Dendritic cell treated with granulocyte-macrophage colony-stimulating factor and Interleukin-4, amounts not matched to agents 40 ng/mL and 50 ng/mL, for 4 days (primary cell): Measurements from ENCODE around the gene HCRTR1.

Experiments used
- H3K27ac Mint-ChIP-seq: one replicate; pipeline ENCODE4 v1.8.0; 2022; ENCODE audit warnings: mild to moderate bottlenecking, mixed read lengths
- H3K27me3 Mint-ChIP-seq: one replicate; pipeline ENCODE4 v1.8.0; 2022; ENCODE audit warnings: mild to moderate bottlenecking, mixed read lengths
- H3K36me3 Mint-ChIP-seq: one replicate; pipeline ENCODE4 v1.8.0; 2022; ENCODE audit warnings: low read depth, mixed read lengths
- H3K4me1 Mint-ChIP-seq: one replicate; pipeline ENCODE4 v1.8.0; 2022; ENCODE audit warnings: low read depth, mixed read lengths
- H3K4me3 Mint-ChIP-seq: one replicate; pipeline ENCODE4 v1.8.0; 2022; ENCODE audit warnings: mild to moderate bottlenecking, moderate library complexity, mixed read lengths
- H3K9me3 Mint-ChIP-seq: one replicate; pipeline ENCODE4 v1.8.0; 2022; ENCODE audit warnings: mixed read lengths
- intact Hi-C: fragments of 100-400 bp; cut with micrococcal nuclease; formaldehyde crosslinking; loops from one replicate; pipeline ENCODE4 v1.15.0; 2022

The HCRTR1 gene

DNA sequence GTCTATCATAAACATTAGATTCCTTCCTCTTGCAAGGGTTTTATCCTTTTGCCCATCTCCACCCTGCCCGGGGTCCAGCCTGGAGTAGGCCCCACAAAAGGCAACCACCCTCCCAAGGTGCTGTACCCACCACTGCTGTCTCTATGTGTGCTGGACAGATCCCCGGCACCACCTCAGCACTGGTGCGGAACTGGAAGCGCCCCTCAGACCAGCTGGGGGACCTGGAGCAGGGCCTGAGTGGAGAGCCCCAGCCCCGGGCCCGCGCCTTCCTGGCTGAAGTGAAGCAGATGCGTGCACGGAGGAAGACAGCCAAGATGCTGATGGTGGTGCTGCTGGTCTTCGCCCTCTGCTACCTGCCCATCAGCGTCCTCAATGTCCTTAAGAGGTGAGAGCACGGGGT is 5.9 kb downstream of the HCRTR1 start:
- intact Hi-C loops, result no loop called here
- Mint-ChIP-seq H3K27ac (peak overlapping the region; percentile 75), H3K9me3 (no peaks in the 10 kb centered on the region), H3K36me3 (peaks cover 15% of the 10 kb centered on the region), H3K4me1 (peaks cover 84% of the 10 kb centered on the region), H3K4me3 (no peak overlapping the region), H3K27me3 (peaks cover 14% of the 10 kb centered on the region)

DNA sequence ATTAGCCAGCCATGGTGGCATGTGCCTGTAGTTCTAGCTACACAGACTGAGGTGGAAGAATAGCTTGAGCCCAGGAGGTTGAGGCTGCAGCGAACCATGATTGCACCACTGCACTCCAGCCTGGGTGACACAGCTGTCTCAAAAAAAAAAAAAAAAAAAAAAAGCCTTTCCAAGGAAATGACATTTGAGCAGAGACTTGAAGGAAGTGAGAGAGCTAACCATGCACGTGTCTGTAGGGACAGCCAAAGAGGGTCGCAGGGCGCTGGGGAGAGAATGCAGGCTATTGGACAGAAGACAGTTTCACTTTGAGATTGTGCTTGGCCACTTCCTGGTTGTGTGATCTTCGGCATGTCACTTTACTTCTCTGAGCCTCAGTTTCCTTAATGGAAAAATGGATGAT is 6.8 kb downstream of the HCRTR1 start:
- Mint-ChIP-seq H3K4me3 (no peak overlapping the region), H3K36me3 (peaks cover 25% of the 10 kb centered on the region), H3K27me3 (peaks cover 4% of the 10 kb centered on the region), H3K27ac (peak overlapping the region; percentile 75), H3K4me1 (peaks cover 76% of the 10 kb centered on the region), H3K9me3 (no peaks in the 10 kb centered on the region)
- intact Hi-C loops, result loop anchor here (2.0 kb wide), 1 partner anchor 20 kb away; the partner anchor contains the start of gene PEF1

DNA sequence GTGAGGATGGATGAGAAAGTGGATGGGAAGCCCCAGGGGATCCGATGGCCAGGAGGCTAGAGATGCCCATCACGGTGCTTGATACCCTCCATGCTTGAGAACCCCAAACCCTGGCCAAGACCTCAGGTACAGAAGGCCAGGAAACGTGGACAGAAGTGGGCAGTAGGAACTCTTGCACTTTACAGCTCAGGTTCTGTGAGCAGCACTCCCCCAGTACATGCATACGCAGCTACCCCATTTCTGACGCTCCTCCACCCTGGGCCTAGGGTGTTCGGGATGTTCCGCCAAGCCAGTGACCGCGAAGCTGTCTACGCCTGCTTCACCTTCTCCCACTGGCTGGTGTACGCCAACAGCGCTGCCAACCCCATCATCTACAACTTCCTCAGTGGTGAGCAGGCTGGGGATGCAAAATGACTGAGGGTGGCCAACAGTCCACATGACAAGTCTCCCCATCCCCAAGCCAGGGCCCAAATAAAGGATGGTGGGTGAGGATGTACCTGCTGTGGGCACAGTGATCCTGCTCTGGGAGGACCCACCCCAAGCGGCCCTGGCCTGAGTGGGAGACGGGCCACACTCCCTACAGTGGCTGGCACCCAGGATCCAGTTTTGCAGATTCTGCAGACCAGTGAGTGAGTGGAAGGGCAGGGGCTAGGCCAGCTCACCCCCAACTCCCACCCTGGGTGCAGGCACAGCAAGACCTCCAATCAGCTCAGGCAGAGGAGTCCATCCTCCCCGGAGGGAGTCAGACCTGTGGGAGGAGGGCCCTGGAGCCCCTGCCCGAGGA is 7.4 kb downstream of the HCRTR1 start:
- Mint-ChIP-seq H3K36me3 (peaks cover 31% of the 10 kb centered on the region), H3K27ac (peak overlapping the region; percentile 75), H3K4me3 (no peak overlapping the region), H3K27me3 (no peaks in the 10 kb centered on the region), H3K9me3 (no peaks in the 10 kb centered on the region), H3K4me1 (peaks cover 70% of the 10 kb centered on the region)
- intact Hi-C loops, result loop anchor here (2.0 kb wide), 1 partner anchor 20 kb away; the partner anchor contains the start of gene PEF1

DNA sequence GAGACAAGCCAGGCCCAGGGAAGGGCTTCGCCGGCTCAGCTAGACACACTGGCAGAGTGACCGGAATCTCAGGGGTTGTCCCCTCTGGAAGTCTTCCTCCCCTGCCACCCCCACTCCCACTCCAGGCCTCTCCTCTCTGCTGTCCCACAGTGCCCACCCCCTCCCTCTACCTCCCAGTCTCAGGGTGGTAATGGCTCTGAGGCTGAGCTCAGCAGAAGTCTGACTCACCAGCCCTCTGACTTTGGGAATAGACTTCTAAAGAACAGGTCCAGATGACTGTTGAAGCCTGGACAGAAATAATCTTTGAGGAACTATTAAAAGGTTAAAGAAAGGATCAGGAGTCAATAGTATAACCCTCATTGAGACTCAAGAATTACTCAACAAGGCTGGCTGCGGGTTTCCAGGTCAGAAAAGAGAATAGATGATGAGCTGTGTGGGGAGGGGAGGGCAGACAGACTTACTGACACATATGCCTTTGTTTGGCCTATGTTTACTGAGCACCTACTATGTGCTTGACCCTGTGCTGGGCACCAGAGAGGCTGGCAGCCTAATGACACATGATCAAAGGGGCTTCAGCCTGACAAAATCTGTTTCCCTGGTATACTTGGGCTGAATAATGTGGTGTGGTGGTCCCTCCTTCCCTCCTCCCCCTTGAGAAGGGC is 8.2 kb downstream of the HCRTR1 start:
- no peaks in the 10 kb centered on the region for H3K9me3 Mint-ChIP-seq
- intact Hi-C loops, result loop anchor here (2.0 kb wide), 1 partner anchor 19 kb away; the partner anchor contains the start of gene PEF1
- peaks cover 70% of the 10 kb centered on the region for H3K4me1 Mint-ChIP-seq
- peak overlapping the region; percentile 75 for H3K27ac Mint-ChIP-seq
- H3K4me3 Mint-ChIP-seq, result no peak overlapping the region
- H3K27me3 Mint-ChIP-seq, result no peaks in the 10 kb centered on the region
- H3K36me3 Mint-ChIP-seq, result peaks cover 39% of the 10 kb centered on the region

DNA sequence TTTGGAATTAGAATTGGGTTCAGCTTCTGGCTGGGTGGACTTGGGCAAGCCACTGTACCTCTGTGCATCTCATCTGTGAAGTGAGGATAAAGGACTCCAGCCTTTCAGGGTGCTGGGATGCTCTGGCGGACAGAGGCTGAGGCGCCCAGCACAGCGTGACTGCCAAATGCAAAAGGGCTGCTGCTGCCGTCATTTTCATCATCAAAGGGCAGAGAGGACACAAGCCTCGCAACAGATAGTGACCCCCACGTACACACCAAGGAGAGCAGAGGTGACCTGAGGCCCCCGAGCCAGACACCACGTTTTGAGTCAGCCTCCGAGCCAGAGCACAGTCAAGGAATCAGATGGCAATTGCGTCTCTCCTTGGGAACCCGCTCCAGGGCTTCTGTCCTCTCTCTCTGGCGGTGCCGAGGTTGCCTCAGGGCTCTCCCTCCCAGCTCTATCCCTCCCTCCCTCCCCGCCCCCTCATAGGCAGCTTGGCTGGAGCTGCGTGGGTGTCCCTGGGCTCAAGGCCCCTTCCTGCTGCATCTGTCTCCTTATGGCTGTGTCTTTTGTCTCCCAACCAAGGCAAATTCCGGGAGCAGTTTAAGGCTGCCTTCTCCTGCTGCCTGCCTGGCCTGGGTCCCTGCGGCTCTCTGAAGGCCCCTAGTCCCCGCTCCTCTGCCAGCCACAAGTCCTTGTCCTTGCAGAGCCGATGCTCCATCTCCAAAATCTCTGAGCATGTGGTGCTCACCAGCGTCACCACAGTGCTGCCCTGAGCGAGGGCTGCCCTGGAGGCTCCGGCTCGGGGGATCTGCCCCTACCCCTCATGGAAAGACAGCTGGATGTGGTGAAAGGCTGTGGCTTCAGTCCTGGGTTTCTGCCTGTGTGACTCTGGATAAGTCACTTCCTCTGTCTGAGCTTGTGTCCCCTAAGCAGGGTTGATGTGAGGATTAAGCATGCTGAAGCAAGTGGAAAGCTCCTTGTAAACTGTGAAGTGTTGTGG is 9.0 kb downstream of the HCRTR1 start:
- peak overlapping the region; percentile 75 for H3K27ac Mint-ChIP-seq
- H3K4me1 Mint-ChIP-seq, result peaks cover 68% of the 10 kb centered on the region
- peaks cover 47% of the 10 kb centered on the region for H3K36me3 Mint-ChIP-seq
- H3K9me3 Mint-ChIP-seq, result no peaks in the 10 kb centered on the region
- intact Hi-C loops, result no loop called here
- H3K27me3 Mint-ChIP-seq, result no peaks in the 10 kb centered on the region
- peak overlapping the region; percentile 27 for H3K4me3 Mint-ChIP-seq

DNA sequence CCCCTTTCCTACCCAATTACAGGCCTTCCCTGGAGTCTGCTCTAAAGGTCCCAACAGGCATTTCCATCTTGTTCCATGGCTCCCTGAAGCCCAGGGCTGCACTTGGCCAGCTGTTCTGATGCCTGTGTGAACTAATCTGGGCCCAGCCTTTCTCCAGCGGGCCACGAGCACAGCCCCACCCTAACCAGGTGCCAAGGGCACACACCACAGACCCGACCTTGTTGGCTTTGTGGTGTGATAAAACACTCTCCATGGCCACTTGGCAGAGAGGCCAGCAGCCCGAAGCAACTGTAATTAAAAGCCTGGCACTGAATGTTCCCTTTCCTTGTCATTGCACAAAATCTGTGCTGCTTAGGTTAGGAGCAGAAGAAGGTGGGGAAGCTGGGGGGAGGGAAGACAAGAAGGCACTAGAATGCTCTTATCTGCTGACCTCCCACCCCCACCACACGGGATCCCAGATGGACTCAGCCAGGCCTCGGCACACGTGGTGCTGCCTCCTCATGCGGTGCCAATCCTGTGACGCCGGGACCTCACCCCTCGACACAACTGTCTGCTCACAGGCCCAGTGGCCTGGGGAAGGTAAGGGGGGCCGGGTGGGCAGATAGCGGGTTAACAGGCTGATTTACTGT is 9.9 kb downstream of the HCRTR1 start:
- no peaks in the 10 kb centered on the region for H3K9me3 Mint-ChIP-seq
- no peak overlapping the region for H3K4me3 Mint-ChIP-seq
- H3K27ac Mint-ChIP-seq, result peak overlapping the region; percentile 75
- peaks cover 59% of the 10 kb centered on the region for H3K4me1 Mint-ChIP-seq
- intact Hi-C loops, result no loop called here
- H3K36me3 Mint-ChIP-seq, result peaks cover 56% of the 10 kb centered on the region
- no peaks in the 10 kb centered on the region for H3K27me3 Mint-ChIP-seq

DNA sequence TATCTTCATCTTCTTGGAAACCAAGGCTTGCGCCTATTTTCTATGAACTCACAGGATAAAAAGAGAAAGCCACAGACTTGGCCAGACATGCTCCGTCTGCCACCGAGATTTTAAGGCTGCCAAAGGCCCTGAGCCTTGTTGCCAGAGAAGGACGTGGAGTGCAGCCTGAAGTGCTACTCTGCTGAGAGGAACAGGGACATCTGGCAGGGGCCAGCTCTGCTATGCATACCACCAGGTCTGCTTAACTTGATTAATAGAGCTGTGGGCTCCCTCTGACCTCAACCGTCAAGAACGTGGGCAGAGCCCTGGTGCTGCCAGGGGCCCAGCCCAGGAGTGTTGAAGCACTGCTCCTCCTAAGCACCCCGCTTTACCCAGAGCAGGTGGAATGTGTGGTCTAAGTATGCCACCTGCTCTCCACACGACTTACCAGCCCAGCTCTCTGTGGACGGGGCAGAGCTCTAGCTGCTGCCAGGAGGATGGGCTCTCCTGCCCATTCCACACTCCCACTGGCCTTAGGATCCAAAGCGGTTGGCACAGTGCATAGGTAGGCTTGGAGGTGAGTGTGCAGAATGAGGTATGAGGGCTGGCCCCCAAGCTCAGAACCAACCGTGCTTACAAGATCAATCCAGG is 10.6 kb downstream of the HCRTR1 start:
- Mint-ChIP-seq H3K9me3 (no peaks in the 10 kb centered on the region), H3K4me3 (no peak overlapping the region), H3K27me3 (no peaks in the 10 kb centered on the region), H3K27ac (peak overlapping the region; percentile 45), H3K36me3 (peaks cover 62% of the 10 kb centered on the region), H3K4me1 (peaks cover 53% of the 10 kb centered on the region)
- intact Hi-C loops, result no loop called here

DNA sequence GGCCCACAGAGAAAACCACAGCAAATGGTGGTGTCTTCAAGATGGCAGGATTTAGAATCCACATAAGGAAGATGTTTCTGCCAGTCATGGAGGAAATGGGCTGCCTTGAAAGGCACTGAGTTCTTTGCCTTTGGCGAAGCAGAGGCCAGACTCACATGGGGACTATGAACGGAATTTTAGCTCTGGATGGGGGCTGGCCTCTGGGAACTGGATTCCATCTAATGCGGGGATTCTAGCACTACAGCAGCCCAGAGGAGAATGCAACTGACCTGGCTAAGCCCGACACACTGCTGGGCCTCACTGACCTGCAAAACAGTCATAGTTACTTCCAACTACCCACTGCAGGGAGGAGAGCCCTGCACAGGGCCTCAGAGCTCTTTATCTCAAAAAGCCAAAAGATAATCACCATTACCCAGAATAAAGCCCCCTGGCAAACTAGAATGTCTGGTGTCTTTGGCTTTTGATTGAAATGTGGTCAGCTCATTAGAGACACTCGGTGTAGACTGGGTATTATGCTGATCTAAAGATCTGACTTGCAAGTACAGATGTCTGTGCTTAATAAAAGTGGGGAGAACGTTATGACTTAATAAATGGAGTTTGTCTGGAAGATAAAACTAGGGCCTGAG is 11.6 kb downstream of the HCRTR1 start:
- Mint-ChIP-seq H3K27me3 (no peaks in the 10 kb centered on the region), H3K36me3 (peaks cover 72% of the 10 kb centered on the region), H3K27ac (no peak overlapping the region), H3K4me1 (peaks cover 43% of the 10 kb centered on the region), H3K4me3 (no peak overlapping the region), H3K9me3 (no peaks in the 10 kb centered on the region)
- intact Hi-C loops, result no loop called here

DNA sequence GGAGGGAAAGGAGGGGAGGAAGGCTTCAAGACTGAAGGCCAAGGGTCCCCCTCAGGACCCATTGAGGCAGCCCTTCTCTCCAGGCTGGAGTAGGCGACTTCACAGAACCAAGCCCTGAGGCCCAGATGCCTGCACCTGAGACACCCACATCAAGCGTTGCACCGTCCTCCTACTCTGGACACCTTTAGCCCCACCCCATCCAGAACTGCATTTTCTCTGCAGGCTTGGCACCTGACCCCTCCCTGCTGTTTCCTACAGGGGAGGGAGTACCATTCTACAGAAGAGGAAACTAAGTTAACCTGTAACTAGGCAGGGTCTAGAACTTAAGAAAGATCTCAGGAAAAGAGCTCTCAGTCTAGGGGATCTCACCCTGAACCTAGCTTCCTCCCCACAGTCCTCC is 15.2 kb downstream of the HCRTR1 start:
- intact Hi-C loops, result no loop called here

DNA sequence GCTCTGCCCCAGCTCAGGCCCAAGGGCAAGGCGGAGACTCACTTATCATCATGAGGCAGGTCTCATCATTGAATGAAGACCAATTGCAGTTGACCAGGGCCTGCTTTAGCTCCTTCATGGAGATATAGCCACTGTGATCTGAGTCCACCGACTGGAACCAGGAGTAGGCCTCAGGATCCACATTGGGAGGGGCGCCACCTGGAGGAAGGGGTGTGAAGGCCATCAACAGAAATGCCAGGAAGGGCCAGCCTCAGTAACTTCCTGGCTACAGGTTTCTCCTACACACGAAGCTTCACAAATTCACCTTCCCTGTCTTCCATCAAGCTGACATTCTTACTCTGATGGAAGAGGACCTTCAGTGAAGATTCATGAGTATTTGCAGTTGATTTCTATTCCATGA is 15.6 kb downstream of the HCRTR1 start:
- Mint-ChIP-seq H3K27ac (no peak overlapping the region), H3K27me3 (no peaks in the 10 kb centered on the region), H3K4me1 (peaks cover 16% of the 10 kb centered on the region), H3K9me3 (no peaks in the 10 kb centered on the region), H3K4me3 (no peak overlapping the region), H3K36me3 (peaks cover 77% of the 10 kb centered on the region)
- intact Hi-C loops, result no loop called here

More for the DNA sequence above, 15.2 kb downstream of the HCRTR1 start:
- H3K27me3 Mint-ChIP-seq, result no peaks in the 10 kb centered on the region
- peaks cover 82% of the 10 kb centered on the region for H3K36me3 Mint-ChIP-seq
- H3K27ac Mint-ChIP-seq, result no peak overlapping the region
- no peaks in the 10 kb centered on the region for H3K9me3 Mint-ChIP-seq
- H3K4me1 Mint-ChIP-seq, result peaks cover 21% of the 10 kb centered on the region
- no peak overlapping the region for H3K4me3 Mint-ChIP-seq

DNA sequence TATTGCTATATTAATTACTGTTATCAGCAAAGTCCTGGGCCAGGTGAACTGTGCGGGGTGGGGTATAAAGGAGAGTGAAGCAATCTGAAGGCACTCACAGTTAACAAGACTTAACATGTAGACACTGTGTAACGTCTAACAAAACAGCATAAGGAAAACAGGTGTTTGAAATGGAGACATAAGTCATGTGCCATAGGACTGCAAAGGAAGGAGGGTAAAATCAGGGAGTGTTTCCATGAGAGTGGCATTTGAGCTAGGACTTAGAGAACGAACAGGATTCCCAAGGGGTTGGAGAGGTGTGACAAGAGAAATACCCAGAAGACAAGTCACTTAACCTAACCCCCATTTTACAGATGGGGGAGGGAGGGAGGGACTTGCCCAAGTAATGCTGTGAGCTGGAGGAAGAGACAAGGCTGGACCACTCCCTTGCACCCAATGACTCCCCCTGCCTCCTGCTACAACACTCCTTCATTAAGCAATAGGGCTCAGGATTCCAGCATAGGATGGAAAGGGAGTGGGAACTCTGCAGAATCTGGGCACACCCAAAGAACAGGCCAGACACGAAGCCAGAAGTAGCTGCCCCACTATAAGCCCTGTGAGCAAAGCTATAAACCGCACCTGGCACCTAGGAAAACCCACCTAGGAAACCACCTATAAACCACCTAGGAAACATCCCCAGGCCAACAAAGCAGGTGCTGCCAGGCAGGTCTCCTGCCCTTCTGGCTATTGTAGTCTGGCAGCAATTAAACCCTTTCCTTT is 20.6 kb downstream of the HCRTR1 start:
- intact Hi-C loops, result no loop called here
- no peak overlapping the region for H3K4me3 Mint-ChIP-seq

DNA sequence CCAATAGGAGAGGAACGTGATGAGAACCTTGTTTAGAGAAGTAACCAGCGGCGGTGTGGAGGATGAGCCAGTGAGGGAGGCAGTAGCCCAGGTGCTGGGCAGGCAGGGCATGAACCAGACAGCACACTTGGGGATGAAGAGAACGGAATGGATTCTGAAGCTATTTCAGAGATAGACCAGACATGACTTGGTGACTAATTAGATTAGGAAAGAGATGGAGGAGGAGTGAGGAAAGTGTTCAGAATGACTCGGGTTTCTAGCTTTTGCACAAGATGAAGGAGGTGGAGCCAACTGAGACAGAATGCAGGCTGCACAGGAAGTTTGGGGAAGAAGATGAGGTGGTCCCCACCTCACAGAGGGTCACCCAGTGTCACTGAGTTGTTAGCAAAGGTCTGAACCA is 22.1 kb downstream of the HCRTR1 start:
- H3K27me3 Mint-ChIP-seq, result no peaks in the 10 kb centered on the region
- H3K9me3 Mint-ChIP-seq, result no peaks in the 10 kb centered on the region
- H3K27ac Mint-ChIP-seq, result no peak overlapping the region
- no peak overlapping the region for H3K4me3 Mint-ChIP-seq
- intact Hi-C loops, result no loop called here
- H3K36me3 Mint-ChIP-seq, result peaks cover 18% of the 10 kb centered on the region
- peaks cover 19% of the 10 kb centered on the region for H3K4me1 Mint-ChIP-seq

More for the DNA sequence above, 20.6 kb downstream of the HCRTR1 start:
- H3K27ac Mint-ChIP-seq, result no peak overlapping the region
- H3K27me3 Mint-ChIP-seq, result no peaks in the 10 kb centered on the region
- H3K9me3 Mint-ChIP-seq, result no peaks in the 10 kb centered on the region
- H3K36me3 Mint-ChIP-seq, result peaks cover 27% of the 10 kb centered on the region
- peaks cover 14% of the 10 kb centered on the region for H3K4me1 Mint-ChIP-seq
